ENCODE data around the gene CHTOP. TPM values are rescaled to one million over a fixed set of nuclear protein-coding genes. Genes with fewer than 3 reads are reported as not detected.
A peak's percentile ranks its signal among the peaks of the same experiment; 100 is the strongest.

CHTOP gene
- total and polyA plus RNA-seq, 2 of the 8 experiments (the other 6 are each of a cell fraction or from before 2014, with no cell fraction given): 84.6 to 104 TPM

- no peak overlapping the region for H3K27ac ChIP-seq (ENCODE audit: low read depth, low read length)
- H2AK5ac ChIP-seq (ENCODE audit: low read depth, low read length): no peak overlapping the region
- H3K36me3 ChIP-seq (ENCODE audit: control insufficient read depth in 2 of 4, insufficient read depth in 4 of 4, low read length in 3 of 4): peaks cover 0 to 4% (median 1%) of the 10 kb centered on the region in 4 experiments; a peak in 3 of 8 replicates
- no peak overlapping the region for H4K5ac ChIP-seq (ENCODE audit: insufficient read length, low read depth, low read length)
- no peak for TF ChIP-seq CTBP2 (IDR thresholded peaks at IDR 0.05; ENCODE audit: borderline replicate concordance, insufficient read depth, insufficient read length, low read length)
- TF ChIP-seq CHD2 (IDR thresholded peaks at IDR 0.05; ENCODE audit: low read length): no peak
- no peaks in the 10 kb centered on the region for H3K27me3 ChIP-seq (replicated peaks in 1 of 4; ENCODE audit: control insufficient read depth in 3 of 4, extremely low read depth in 1 of 4, insufficient read depth in 3 of 4, low read length in 3 of 4)
- no peaks in the 10 kb centered on the region for H4K20me1 ChIP-seq (replicated peaks in 1 of 2; ENCODE audit: control insufficient read depth in 1 of 2, insufficient read depth in 2 of 2, low read length in 2 of 2)
- H3K9ac ChIP-seq (replicated peaks in 1 of 4; ENCODE audit: extremely low read depth in 1 of 4, low read depth in 3 of 4, low read length in 3 of 4): no peak overlapping the region
- no peak overlapping the region for H2BK15ac ChIP-seq (ENCODE audit: low read length)
- no peak overlapping the region for H4K91ac ChIP-seq (replicated peaks; ENCODE audit: insufficient read length, low read length)
- no peak for DNase-seq (ENCODE audit: low read depth in 1 of 2, low spot score in 2 of 2)
- no peak overlapping the region for H3K14ac ChIP-seq (ENCODE audit: insufficient read length)
- no peaks in the 10 kb centered on the region for H3K9me3 ChIP-seq (ENCODE audit: insufficient read depth in 2 of 2, low read depth in 1 of 2, low read length in 1 of 2)
- no peak overlapping the region for H3K23ac ChIP-seq (ENCODE audit: insufficient read length)
- peaks cover 7% of the 10 kb centered on the region for H3K23me2 ChIP-seq (ENCODE audit: low read depth, low read length)
- no peaks in the 10 kb centered on the region for H3K79me2 ChIP-seq (ENCODE audit: control insufficient read depth in 1 of 2, insufficient read depth in 2 of 2, low read length in 2 of 2)
- H3K79me1 ChIP-seq (ENCODE audit: low read depth, low read length): no peaks in the 10 kb centered on the region
- ChIA-PET CTCF (ENCODE audit: partially characterized antibody) (interaction anchor here (0.5 to 10.2 kb wide), 24 partner anchors 10 to 357 kb away, joined by 3 to 115 read pairs (median 6); partner anchors contain the start of genes S100A14, S100A16, S100A4 and S100A6), POLR2A (ENCODE audit: partially characterized antibody) (interaction anchor here (0.6 to 15.6 kb wide), 8 partner anchors 10 to 361 kb away, joined by 3 to 261 read pairs (median 4); partner anchors contain the start of genes RPS27, S100A14, S100A16 and S100A6)
- no peak overlapping the region for H3K56ac ChIP-seq (replicated peaks; ENCODE audit: insufficient read length, low read depth, low read length)
- peaks cover 0 to 16% (median 11%) of the 10 kb centered on the region in 4 experiments; a peak in 6 of 7 replicates for H3K4me1 ChIP-seq (replicated peaks in 1 of 4; ENCODE audit: control insufficient read depth in 3 of 4, insufficient read depth in 4 of 4, low read length in 3 of 4)
- 79% methylated on average over 4 of the region's 5 CpGs; no CpG with 5 or more reads in 1 of the 2 experiments for whole genome bisulfite sequencing, 2 experiments (ENCODE audit: extremely low coverage in 1 of 2, insufficient coverage in 1 of 2, insufficient read length in 1 of 2, insufficient replicate concordance in 2 of 2, low coverage in 1 of 2, low lambda C conversion rate in 2 of 2, missing lambda C conversion rate in 1 of 2)
- H2BK5ac ChIP-seq (ENCODE audit: low read depth, low read length): no peak overlapping the region
- H4K8ac ChIP-seq (ENCODE audit: extremely low read depth, insufficient read depth, low read length): no peak overlapping the region
- H2BK12ac ChIP-seq (ENCODE audit: low read depth, low read length): 0 out of 2 replicates have a peak overlapping the region, but pooled peaks have one; percentile 17
- H3K4ac ChIP-seq (replicated peaks; ENCODE audit: insufficient read length, low read depth, low read length): no peak overlapping the region
- H3K18ac ChIP-seq (ENCODE audit: extremely low read depth, low read length): no peak overlapping the region
- no peak overlapping the region for H3K4me3 ChIP-seq (ENCODE audit: extremely low read depth in 1 of 4, insufficient read depth in 2 of 4, low read depth in 3 of 4, low read length in 4 of 4)
- H2BK120ac ChIP-seq (replicated peaks; ENCODE audit: low read depth, low read length): no peak overlapping the region
- no peak overlapping the region for H2AFZ ChIP-seq (ENCODE audit: low read length)
- no peak for FAIRE-seq
- no peak overlapping the region for H3K4me2 ChIP-seq (ENCODE audit: insufficient read depth in 1 of 2, low read depth in 2 of 2, low read length in 2 of 2)
- H2BK20ac ChIP-seq (ENCODE audit: low read length): no peak overlapping the region
Observed at GRCh38 chr1:153629343-153629665, 4.6 kb upstream of the CHTOP start.
